HL-60 (cell line): ENCODE measurements around the gene ISG20.

Experiments used
- DNase-seq, 2 experiments: peaks; one replicate each; pipeline ENCODE4 v3.0.0-alpha.2; 2010 to 2020; ENCODE audit warnings: low read depth in 1 of 2, low spot score in 1 of 2
- H3K27ac ChIP-seq: fragments of 250-450 bp; sonication (Bioruptor Pico); replicated peaks from 2 replicates; pipeline ENCODE4 v1.5.1; 2020; ENCODE audit warnings: mild to moderate bottlenecking, moderate library complexity
- H3K27me3 ChIP-seq: fragments of 250-450 bp; sonication (Bioruptor Pico); 2 replicates; pipeline ENCODE4 v1.5.1; 2021; ENCODE audit warnings: mild to moderate bottlenecking, moderate library complexity; ENCODE audit not compliant: insufficient read depth, poor library complexity, severe bottlenecking
- H3K4me3 ChIP-seq: replicated peaks from 2 replicates; pipeline ENCODE4 v1.5.1; 2011; ENCODE audit warnings: mild to moderate bottlenecking, control low read depth, low read length; ENCODE audit not compliant: insufficient read depth
- GABPA ChIP-seq: IDR thresholded peaks from 2 replicates; pipeline ENCODE4 v1.6.1; 2012; ENCODE audit warnings: low read depth
- POLR2AphosphoS5 ChIP-seq: IDR thresholded peaks from 2 replicates; pipeline ENCODE4 v1.6.1; 2012; ENCODE audit warnings: low read depth
- SPI1 ChIP-seq: IDR thresholded peaks from 2 replicates; pipeline ENCODE4 v1.6.1; 2012; ENCODE audit warnings: low read depth, mild to moderate bottlenecking, borderline replicate concordance
- TF ChIP-seq, protein P1 (sequence below): IDR thresholded peaks from 2 replicates; pipeline ENCODE4 v1.6.1; 2012; ENCODE audit warnings: low read depth; ENCODE audit not compliant: insufficient replicate concordance
- TF ChIP-seq, protein P2 (sequence below): IDR thresholded peaks from one replicate; pipeline ENCODE4 v1.5.1; 2011; ENCODE audit warnings: low read length, control low read depth, inconsistent platforms; ENCODE audit not compliant: insufficient read depth

Gene ISG20

DNA sequence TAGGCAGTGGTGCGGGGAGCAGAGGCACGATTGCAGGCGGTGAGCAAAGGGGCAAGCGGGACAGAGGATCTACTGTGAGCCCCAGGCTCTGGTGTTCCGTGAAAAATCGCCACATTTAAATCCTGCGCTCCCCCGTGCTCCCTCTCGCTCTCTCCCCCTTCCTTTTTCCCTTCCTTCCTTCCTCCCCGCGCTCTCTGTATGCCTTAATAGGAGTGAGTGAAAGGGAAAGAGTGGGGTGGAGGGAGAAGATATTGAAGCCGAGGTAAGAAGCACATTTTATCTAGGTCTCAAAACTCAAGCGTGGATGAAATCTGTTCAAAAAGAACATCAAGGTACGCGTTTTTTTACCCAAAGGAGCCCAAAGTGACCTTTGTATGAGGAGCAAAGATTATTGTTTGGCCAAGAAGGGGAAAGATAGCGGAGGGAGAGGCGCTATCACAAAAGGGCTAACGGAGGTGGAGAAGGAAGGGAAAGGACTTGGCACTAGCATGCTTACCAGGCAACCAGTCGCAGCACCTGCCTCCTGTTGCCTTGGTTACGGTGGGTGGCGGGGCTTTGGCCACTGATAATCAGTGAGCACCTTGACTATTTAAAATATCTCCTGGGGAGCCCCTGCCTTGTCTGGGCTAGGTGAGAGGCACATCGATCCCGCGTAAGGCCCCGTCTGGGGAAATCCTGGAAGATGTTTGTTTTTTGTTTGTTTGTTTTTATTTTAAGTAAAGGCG, 32.6 kb upstream of the ISG20 start:
- DNase-seq, result no peak
- Histone ChIP-seq H3K4me3 (no peak overlapping the region), H3K27me3 (peaks cover 44% of the 10 kb centered on the region), H3K27ac (no peak overlapping the region)
- TF ChIP-seq POLR2AphosphoS5 (no peak), SPI1 (no peak), GABPA (no peak)
- TF ChIP-seq, protein P1, sequence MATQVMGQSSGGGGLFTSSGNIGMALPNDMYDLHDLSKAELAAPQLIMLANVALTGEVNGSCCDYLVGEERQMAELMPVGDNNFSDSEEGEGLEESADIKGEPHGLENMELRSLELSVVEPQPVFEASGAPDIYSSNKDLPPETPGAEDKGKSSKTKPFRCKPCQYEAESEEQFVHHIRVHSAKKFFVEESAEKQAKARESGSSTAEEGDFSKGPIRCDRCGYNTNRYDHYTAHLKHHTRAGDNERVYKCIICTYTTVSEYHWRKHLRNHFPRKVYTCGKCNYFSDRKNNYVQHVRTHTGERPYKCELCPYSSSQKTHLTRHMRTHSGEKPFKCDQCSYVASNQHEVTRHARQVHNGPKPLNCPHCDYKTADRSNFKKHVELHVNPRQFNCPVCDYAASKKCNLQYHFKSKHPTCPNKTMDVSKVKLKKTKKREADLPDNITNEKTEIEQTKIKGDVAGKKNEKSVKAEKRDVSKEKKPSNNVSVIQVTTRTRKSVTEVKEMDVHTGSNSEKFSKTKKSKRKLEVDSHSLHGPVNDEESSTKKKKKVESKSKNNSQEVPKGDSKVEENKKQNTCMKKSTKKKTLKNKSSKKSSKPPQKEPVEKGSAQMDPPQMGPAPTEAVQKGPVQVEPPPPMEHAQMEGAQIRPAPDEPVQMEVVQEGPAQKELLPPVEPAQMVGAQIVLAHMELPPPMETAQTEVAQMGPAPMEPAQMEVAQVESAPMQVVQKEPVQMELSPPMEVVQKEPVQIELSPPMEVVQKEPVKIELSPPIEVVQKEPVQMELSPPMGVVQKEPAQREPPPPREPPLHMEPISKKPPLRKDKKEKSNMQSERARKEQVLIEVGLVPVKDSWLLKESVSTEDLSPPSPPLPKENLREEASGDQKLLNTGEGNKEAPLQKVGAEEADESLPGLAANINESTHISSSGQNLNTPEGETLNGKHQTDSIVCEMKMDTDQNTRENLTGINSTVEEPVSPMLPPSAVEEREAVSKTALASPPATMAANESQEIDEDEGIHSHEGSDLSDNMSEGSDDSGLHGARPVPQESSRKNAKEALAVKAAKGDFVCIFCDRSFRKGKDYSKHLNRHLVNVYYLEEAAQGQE, result no peak
- TF ChIP-seq, protein P2, sequence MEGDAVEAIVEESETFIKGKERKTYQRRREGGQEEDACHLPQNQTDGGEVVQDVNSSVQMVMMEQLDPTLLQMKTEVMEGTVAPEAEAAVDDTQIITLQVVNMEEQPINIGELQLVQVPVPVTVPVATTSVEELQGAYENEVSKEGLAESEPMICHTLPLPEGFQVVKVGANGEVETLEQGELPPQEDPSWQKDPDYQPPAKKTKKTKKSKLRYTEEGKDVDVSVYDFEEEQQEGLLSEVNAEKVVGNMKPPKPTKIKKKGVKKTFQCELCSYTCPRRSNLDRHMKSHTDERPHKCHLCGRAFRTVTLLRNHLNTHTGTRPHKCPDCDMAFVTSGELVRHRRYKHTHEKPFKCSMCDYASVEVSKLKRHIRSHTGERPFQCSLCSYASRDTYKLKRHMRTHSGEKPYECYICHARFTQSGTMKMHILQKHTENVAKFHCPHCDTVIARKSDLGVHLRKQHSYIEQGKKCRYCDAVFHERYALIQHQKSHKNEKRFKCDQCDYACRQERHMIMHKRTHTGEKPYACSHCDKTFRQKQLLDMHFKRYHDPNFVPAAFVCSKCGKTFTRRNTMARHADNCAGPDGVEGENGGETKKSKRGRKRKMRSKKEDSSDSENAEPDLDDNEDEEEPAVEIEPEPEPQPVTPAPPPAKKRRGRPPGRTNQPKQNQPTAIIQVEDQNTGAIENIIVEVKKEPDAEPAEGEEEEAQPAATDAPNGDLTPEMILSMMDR, result no peak

DNA sequence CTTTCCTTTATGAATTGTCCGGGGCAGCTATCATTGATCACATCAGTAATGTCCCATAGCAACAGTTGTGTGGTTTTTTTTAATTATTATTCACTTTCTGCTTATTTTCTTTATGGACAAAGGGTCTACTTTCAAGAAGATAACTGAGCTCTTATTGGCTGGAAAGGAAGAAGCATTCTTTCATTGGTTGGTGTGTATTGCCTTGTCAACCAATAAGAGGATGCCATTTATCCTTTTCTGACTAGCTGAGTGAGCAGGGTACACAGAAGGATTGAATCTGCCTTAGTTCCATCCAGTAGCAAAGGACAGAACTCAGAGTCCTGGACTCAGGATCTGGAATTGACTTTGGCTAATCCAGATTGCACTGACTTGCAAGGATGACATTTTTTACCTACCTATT, 30.9 kb upstream of the ISG20 start:
- H3K4me3 ChIP-seq, result no peak overlapping the region
- DNase-seq, result no peak
- H3K27me3 ChIP-seq, result peaks cover 44% of the 10 kb centered on the region
- H3K27ac ChIP-seq, result no peak overlapping the region
- TF ChIP-seq, protein P1, result no peak
- TF ChIP-seq, protein P2, result no peak
- TF ChIP-seq SPI1 (no peak), POLR2AphosphoS5 (no peak), GABPA (no peak)

DNA sequence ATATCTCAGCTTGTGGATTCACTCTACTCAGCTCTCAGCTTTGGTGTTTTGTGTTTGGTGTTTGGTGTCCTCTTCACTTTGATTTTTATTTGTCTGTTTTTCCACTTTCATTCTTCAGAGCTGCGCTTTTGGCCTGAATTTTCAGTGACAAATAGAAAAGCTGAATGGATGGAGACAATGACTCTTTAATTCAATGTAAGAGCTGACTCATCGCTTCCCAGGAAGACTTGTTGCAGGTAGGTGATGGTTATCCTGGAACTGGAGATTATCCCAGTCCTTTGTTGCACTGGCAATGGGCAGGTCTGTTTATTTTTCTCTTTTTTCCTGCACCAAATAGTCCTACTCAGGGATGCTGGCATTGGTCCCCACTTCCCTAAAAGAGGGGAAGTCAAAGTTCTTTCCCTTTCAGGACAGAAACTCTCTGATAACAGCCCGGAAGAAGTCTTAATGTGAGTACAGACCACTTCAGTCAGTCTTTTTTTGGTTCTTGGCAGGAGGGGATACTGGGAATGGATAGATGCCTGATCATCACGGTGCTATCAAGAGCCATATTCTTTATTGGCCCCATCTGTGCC, 30.1 kb upstream of the ISG20 start:
- TF ChIP-seq, protein P1, result no peak
- TF ChIP-seq SPI1, result peak; percentile 76
- Histone ChIP-seq H3K27me3 (peaks cover 42% of the 10 kb centered on the region), H3K27ac (no peak overlapping the region), H3K4me3 (no peak overlapping the region)
- no peak for DNase-seq
